ENCODE data around the gene SMIM41.

Gene SMIM41

DNA sequence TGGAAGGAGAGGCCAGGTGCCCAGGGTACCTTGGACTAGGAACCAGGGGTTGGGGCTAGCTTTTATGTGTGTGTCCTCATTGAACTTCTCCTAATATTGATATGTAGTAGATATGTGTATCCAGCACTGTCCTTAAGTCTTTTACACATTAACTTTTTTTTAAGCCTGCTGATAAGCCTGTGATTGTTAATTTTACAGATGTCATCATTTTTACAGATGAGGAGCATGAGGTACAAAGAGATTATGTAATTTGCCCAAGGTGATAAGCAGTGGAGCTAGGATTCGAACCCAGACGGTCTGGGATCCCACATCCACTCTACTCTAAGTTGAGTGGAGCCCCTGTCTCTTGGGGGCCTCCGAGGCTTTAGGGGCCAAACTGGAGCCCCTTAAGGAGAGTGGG, 38.5 kb upstream of the SMIM41 start:
- no peaks in the 10 kb centered on the region for H4K20me1 ChIP-seq (ENCODE audit: insufficient read depth, low read length, poor library complexity, severe bottlenecking)
- H3K9me2 ChIP-seq (replicated peaks; ENCODE audit: low read depth, low read length): no peaks in the 10 kb centered on the region
- no peak overlapping the region for H3K9ac ChIP-seq (ENCODE audit: low read depth, low read length, poor library complexity, severe bottlenecking)
- H3K36me3 ChIP-seq (ENCODE audit: insufficient read depth, low read length): no peaks in the 10 kb centered on the region
- peaks cover 4% of the 10 kb centered on the region for H3K27me3 ChIP-seq (ENCODE audit: insufficient read depth, low read length, poor library complexity, severe bottlenecking)
- no peak overlapping the region for H3K4me3 ChIP-seq (ENCODE audit: low read length, poor library complexity, severe bottlenecking)
- 0 out of 2 replicates have a peak, but pooled peaks cover 3% of the 10 kb centered on the region for H3F3A ChIP-seq (ENCODE audit: low read depth)
- no peak overlapping the region for H2AFZ ChIP-seq (ENCODE audit: low read length)
- H3K79me2 ChIP-seq (ENCODE audit: insufficient read depth, low read length): no peaks in the 10 kb centered on the region
- H3K9me3 ChIP-seq (ENCODE audit: insufficient read depth, low read depth, low read length): no peaks in the 10 kb centered on the region
- peaks cover 25% of the 10 kb centered on the region for H3K4me1 ChIP-seq (ENCODE audit: insufficient read depth, low read length, poor library complexity, severe bottlenecking)
- TF ChIP-seq, protein P1, sequence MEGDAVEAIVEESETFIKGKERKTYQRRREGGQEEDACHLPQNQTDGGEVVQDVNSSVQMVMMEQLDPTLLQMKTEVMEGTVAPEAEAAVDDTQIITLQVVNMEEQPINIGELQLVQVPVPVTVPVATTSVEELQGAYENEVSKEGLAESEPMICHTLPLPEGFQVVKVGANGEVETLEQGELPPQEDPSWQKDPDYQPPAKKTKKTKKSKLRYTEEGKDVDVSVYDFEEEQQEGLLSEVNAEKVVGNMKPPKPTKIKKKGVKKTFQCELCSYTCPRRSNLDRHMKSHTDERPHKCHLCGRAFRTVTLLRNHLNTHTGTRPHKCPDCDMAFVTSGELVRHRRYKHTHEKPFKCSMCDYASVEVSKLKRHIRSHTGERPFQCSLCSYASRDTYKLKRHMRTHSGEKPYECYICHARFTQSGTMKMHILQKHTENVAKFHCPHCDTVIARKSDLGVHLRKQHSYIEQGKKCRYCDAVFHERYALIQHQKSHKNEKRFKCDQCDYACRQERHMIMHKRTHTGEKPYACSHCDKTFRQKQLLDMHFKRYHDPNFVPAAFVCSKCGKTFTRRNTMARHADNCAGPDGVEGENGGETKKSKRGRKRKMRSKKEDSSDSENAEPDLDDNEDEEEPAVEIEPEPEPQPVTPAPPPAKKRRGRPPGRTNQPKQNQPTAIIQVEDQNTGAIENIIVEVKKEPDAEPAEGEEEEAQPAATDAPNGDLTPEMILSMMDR (conservative IDR thresholded peaks at IDR 0.05; ENCODE audit: low read length): no peak
- TF ChIP-seq EZH2phosphoT487 (IDR thresholded peaks at IDR 0.05; ENCODE audit: borderline replicate concordance): no peak
- H3K4me2 ChIP-seq (ENCODE audit: low read depth, low read length, poor library complexity, severe bottlenecking): no peak overlapping the region

- H2AFZ ChIP-seq (ENCODE audit: low read length): no peak overlapping the region
- peaks cover 23% of the 10 kb centered on the region for H3K4me1 ChIP-seq (ENCODE audit: insufficient read depth, low read length, poor library complexity, severe bottlenecking)
These were observed 37.8 kb upstream of the SMIM41 start for GRCh38 chr12:52041695-52042123.

DNA sequence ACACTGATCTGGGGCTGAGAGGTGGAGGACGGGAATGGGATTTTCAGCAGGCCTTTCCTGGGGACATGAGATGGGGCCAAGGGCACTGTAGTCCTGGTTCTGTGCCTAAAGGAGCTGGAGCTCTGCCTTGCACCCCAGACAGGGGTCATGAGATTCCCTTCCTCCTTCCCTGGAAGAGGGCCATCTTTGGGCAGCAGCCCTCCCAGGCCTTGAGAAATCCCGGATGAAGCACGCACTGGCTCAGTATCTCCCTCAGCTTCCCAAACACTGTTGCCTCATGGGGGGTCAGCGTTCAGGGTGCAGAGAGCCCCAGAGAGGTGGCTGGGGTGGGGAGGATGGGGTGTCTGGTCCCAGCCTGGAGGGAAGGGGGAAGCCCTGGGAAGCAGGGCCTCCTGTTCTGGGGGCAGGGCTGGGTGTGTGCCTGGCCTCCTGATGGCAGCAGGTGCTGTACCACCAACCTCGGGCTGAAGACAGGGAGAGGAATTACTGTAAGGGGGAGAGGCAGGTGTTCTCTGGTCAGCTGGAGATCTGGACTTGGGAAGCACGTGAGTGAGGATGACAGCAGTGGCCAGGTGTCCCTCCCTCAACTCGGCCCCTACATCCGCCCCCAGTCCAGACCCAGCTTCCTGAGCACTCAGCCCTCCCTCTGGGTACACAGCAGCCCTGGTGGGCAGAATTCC, 36.7 kb upstream of the SMIM41 start:
- H3K9me3 ChIP-seq (ENCODE audit: insufficient read depth, low read depth, low read length): no peaks in the 10 kb centered on the region
- peak overlapping the region; percentile 38 for H3K4me2 ChIP-seq (ENCODE audit: low read depth, low read length, poor library complexity, severe bottlenecking)
- H2AFZ ChIP-seq (ENCODE audit: low read length): no peak overlapping the region
- no peaks in the 10 kb centered on the region for H3F3A ChIP-seq (ENCODE audit: low read depth)
- no peaks in the 10 kb centered on the region for H3K9me2 ChIP-seq (replicated peaks; ENCODE audit: low read depth, low read length)
- H4K20me1 ChIP-seq (ENCODE audit: insufficient read depth, low read length, poor library complexity, severe bottlenecking): no peaks in the 10 kb centered on the region
- H3K79me2 ChIP-seq (ENCODE audit: insufficient read depth, low read length): no peaks in the 10 kb centered on the region
- H3K4me1 ChIP-seq (ENCODE audit: insufficient read depth, low read length, poor library complexity, severe bottlenecking): peaks cover 23% of the 10 kb centered on the region
- H3K27me3 ChIP-seq (ENCODE audit: insufficient read depth, low read length, poor library complexity, severe bottlenecking): no peaks in the 10 kb centered on the region
- no peaks in the 10 kb centered on the region for H3K36me3 ChIP-seq (ENCODE audit: insufficient read depth, low read length)
- no peak overlapping the region for H3K4me3 ChIP-seq (ENCODE audit: low read length, poor library complexity, severe bottlenecking)
- no peak overlapping the region for H3K9ac ChIP-seq (ENCODE audit: low read depth, low read length, poor library complexity, severe bottlenecking)
- TF ChIP-seq EZH2phosphoT487 (IDR thresholded peaks at IDR 0.05; ENCODE audit: borderline replicate concordance): no peak
- TF ChIP-seq, protein P1 (conservative IDR thresholded peaks at IDR 0.05; ENCODE audit: low read length): no peak

More at GRCh38 chr12:52041695-52042123, 37.8 kb upstream of the SMIM41 start:
- Histone ChIP-seq H4K20me1 (ENCODE audit: insufficient read depth, low read length, poor library complexity, severe bottlenecking) (no peaks in the 10 kb centered on the region), H3K79me2 (ENCODE audit: insufficient read depth, low read length) (no peaks in the 10 kb centered on the region), H3K4me3 (ENCODE audit: low read length, poor library complexity, severe bottlenecking) (peak overlapping the region; percentile 11), H3K9ac (ENCODE audit: low read depth, low read length, poor library complexity, severe bottlenecking) (no peak overlapping the region), H3K27me3 (ENCODE audit: insufficient read depth, low read length, poor library complexity, severe bottlenecking) (no peaks in the 10 kb centered on the region), H3F3A (ENCODE audit: low read depth) (no peaks in the 10 kb centered on the region), H3K36me3 (ENCODE audit: insufficient read depth, low read length) (no peaks in the 10 kb centered on the region), H3K9me3 (ENCODE audit: insufficient read depth, low read depth, low read length) (no peaks in the 10 kb centered on the region), H3K9me2 (replicated peaks; ENCODE audit: low read depth, low read length) (no peaks in the 10 kb centered on the region), H3K4me2 (ENCODE audit: low read depth, low read length, poor library complexity, severe bottlenecking) (peak overlapping the region; percentile 38)
- TF ChIP-seq, protein P1 (conservative IDR thresholded peaks at IDR 0.05; ENCODE audit: low read length): peak; percentile 47
- no peak for TF ChIP-seq EZH2phosphoT487 (IDR thresholded peaks at IDR 0.05; ENCODE audit: borderline replicate concordance)
